GM19035 (cell line): ENCODE results near the gene ZNF107.
A peak's percentile ranks its signal among the peaks of the same experiment; 100 is the strongest.

Experiments
- ATAC-seq: cut with Tn5 transposase; IDR thresholded peaks from one replicate; pipeline ENCODE4 v1.9.1; 2021; ENCODE audit not compliant: unreplicated experiment

The ZNF107 gene

DNA sequence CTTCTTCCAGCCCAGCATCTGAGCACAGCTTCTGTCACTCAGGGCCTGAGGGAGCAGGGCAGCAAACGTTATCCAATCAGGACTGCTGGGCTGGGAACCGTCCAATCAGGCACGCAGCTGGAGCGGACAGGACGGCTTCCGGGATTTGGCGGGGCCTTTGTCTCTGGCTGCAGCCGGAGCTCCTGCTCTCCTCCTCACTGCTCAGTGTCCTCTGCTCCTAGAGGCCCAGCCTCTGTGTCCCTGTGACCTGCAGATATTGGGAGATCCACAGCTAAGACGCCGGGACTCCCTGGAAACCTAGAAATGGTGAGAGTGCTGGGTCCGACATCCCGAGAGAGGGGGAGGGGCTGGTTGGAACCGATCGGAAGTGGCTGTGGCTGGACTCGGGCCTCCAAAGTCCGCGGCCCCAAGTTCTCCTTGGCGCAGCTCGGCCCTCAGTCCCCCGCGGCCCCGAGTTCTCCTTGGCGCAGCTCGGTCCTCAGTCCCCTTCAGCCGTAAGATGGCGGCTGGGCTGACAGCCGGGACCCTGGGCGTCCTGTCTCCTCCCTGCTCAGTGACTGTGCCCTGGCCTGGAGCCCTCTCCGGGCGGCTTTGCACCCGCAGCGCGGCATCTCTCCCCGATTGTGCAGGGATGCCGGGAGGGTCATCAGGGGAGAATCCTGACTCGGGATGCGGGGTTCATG is at the start of gene ZNF107:
Gene ZNF107, plus strand, starts transcription at position 154 of the 683 bp plus-strand sequence. Its CDS starts 150 bp downstream, at position 304.
- ATAC-seq = peak; percentile 98

DNA sequence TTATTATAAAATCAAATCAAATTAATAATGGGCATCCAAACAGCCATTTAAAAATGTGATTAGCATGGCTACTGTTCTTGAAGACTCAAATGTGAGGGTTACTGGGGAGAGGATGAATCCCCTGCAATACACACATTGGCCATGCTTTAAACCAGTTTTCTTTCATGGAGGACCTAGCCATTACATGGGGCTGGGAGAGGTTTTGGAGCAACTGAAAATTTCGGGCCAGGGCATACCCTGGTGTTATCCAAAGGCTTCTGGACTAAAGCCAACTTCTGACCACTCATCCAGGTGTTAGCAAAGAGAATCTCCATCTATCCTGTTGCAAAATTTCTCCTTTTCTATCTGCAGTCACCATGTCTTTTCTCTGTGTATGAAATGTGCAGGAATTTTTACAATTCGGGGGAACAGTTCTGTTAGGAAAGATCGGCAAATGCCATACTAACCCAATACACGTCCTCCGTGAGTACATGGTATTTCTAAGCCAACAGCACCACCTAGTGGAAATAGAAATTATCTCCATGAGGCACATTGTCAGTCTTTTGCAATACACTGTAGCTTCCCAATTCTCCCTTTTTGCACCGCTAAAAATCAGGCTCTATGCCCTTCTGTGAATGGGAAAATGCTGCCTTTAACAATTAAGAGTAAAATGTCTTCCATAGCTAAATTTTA is 47.0 kb upstream of the ZNF107 start:
- no peak for ATAC-seq

DNA sequence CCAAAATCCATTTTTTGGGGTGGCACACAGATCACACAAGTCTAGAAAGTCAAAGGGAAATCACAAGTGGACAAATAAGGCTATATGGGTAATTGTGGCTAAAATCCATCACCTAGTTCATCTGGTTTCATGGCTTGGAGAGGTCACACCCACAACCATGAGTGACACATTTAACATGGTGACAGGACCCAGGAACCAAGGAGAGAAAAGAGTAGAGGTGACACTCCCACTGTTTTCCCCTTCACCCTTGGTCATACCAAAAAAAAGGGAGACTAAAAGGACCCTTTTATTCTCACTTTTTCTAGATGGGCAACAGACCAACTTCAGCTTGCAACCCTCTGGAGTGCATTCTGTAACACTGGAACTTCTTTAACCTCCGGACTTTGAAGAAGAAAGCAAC is 46.2 kb upstream of the ZNF107 start:
- ATAC-seq = no peak

- ATAC-seq = no peak
Observed at GRCh38 chr7:64621656-64622055, 44.3 kb upstream of the ZNF107 start.

GRCh38 chr7:64625114-64626082 is 40.5 kb upstream of the ZNF107 start:
- peak; percentile 91 for ATAC-seq

DNA sequence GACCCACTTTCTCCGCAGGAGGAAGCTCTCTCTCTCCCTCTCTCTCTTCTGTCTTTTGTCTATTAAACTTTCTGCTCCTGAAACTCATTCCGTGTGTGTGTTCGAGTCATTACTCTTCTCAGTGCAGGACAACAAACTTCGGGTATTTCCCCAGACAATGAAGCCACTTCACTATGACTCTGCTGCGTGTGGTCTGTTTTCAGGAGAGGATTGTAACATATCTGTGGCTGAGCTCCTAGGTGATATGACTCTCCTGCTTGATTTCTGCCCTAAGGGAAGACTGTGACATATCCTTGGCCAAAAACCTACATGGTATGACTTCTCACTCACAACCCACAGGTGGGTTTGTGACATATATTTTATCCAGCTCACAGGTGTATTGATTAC is 39.9 kb upstream of the ZNF107 start:
- ATAC-seq = no peak

GRCh38 chr7:64626557-64626956 is 39.4 kb upstream of the ZNF107 start:
- ATAC-seq = no peak

- no peak for ATAC-seq
Observed at GRCh38 chr7:64628192-64628591, 37.7 kb upstream of the ZNF107 start.

- no peak for ATAC-seq
Observed at GRCh38 chr7:64628721-64629120, 37.2 kb upstream of the ZNF107 start.

DNA sequence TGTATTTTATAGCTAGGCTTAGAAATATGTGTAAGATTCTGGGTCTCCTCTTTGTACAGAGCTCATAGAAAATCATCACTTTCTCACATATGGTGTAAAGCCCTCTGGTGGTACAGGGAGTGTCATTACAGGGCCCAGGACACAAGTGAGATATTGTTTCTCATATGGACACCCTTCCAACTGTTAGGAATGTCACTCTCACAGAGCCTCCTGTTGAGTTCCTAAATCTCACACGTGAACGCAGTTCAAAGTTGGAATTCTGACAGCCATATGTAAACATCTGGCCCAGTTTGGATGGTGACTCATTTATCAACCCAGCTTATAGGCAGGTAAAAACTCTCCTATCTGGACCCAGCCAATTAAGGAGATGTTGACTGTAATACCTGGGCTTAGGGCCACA is 35.4 kb upstream of the ZNF107 start:
- ATAC-seq = no peak

DNA sequence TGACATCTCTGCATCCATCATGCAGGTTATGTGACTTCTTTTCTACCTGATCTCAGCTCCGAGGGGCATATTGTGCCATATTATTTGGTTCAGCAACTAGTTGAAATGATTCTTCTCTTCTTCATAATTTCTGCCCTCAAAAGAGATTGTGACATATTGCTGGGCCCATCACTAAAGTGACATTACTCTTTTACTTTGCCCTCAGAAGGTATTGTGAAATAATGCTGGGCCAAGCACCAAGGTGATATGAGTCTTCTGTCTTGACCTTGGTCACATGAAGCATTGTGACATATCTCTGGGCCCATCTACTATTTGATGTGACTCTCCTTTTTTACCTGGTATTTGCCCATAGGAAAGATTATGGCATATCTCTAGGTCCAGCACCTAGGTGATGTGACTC is 33.9 kb upstream of the ZNF107 start:
- ATAC-seq = no peak

DNA sequence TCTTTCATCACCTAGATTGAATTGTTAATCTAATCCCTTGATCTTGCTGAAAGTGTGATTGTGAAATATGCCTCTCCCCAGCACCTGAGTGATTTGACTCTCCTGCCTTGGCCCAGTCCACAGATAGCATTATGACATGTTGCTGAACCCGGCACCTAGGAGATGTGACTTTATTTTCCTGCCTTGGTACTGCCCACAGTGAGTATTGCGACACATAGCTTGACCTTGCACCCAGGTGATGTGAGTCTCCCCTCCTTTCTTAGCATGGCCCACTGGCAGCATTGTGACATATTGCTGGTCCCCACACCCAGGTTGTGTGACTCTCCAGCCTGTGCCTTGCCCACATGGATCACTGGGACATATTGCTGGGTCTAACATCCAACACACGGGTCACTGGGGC is 32.5 kb upstream of the ZNF107 start:
- no peak for ATAC-seq

DNA sequence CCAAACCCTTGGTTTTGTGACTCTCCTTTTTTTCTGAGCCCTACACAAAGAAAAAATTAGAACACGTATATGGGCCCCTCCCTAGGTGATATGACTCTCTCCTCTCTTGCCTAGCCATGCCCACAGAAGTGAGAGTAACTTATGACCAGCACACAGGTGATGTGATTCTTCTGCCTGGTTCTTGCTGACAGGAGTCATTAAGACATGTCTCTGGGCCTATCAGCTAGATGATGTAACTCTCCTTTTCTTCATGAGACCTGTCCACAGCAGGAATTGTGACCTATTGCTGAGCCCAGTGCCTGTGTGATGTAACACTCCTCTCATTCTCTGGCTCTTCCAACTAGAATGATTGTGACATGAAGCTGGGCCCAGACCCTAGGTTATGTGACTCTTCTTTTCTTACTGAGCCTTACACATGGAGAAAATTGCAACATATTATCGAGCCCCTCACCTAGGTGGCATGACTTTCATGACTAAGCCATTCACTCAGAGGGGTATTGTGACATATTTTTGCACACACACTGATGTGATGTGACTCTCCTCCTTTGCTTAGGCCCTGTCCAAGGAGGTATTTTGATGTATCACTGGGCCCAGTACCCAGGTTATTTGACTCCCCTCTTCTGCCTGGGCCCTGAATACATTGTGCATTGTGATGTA is 31.4 kb upstream of the ZNF107 start:
- no peak for ATAC-seq

- ATAC-seq = no peak
Observed at GRCh38 chr7:64636386-64636785, 29.5 kb upstream of the ZNF107 start.

GRCh38 chr7:64637521-64638445 is 28.1 kb upstream of the ZNF107 start:
- ATAC-seq = no peak

DNA sequence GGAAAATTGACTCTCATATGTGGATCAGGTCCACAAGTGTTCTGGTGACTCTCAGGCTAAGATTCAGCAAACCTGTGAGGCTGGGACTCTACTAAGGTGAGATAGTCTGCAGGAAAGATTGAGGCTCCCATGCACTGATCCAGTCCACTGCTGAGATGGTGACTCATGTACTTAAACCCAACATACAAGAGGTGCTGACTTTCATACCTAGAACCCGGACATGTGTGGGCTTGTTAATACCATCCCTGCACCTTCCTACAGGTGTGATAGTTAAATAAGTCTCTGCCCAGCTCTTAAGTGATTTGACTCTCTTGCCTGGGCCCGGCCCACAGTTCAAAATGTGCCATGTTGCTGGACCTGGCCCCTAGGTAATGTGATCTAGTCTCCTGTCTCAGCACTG is 27.1 kb upstream of the ZNF107 start:
- ATAC-seq = no peak

DNA sequence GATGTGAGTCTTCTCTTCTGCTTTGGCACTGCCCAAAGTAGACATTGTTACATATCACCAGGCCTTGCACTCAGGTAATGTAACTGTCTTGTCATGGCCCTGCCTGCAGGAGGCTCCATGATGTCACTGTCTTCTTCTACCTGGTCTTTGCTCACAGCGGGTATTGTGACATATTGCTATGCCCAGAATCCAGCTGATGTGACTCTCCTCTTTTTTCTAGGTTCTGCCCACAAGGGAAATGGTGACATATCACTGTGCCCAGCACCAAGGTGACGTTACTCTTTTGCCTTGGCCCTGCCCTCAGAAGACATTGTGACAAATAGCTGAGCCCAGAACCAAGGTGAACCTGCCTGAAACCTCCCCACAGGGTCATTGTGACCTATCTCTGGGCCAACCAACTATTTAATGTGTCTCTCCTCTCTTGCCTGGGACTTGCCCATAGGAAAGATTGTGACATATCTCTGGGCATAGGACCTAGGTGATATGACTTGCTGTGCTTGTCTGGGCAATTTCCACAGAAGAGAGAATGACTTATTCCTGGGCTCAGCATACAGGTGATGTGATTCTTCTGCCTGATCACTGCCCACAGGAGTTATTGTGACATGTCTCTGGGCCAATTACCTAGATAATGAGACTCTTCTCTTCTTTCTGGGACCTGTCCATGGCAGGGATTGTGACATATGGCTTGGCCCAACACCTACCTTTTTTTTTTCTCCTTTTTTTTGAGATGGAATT is 26.5 kb upstream of the ZNF107 start:
- no peak for ATAC-seq

GRCh38 chr7:64640504-64640903 is 25.4 kb upstream of the ZNF107 start:
- no peak for ATAC-seq

DNA sequence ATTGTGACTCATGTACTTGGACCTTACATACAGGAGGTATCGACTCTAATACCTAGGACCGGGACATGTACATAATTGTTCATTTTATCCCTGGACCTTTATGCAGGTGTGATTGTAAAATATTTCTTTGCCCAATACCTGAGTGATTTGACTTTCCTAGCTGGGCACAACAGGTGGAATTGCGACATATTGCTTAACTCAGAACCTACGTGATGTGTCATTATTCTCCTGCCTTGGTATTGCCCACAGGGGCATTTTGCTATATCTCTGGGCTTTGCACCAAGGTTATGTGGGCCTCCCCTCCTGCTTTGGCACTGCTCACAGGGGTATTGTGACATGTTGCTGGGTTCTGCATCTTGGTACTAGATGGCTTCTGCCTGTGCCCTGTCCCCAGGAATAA is 23.9 kb upstream of the ZNF107 start:
- ATAC-seq = no peak
